Frontal cortex (tissue), 4 donors: ENCODE measurements around the gene SNX12. TPM values are rescaled to one million over a fixed set of nuclear protein-coding genes. Genes with fewer than 3 reads are reported as not detected.

Experiments
- DNase-seq, 2 donors: peaks; one replicate each; pipeline ENCODE4 v3.0.0; 2012; ENCODE audit warnings: low spot score in 2 of 2
- FAIRE-seq: peaks from 2 replicates; lab custom pipeline; 2012; peaks lifted over from hg19 to GRCh38; lab: Jason Lieb, UNC
- total RNA-seq: library from RNA; depleted of rRNA; stranded (reverse); fragments of >200 nt; gene quantifications from one replicate; pipeline ENCODE4 v1.2.3, GENCODE V29; 2014
- donor health status: control.
- donor health status: control.
- donor health status: control.

Gene SNX12
- 62.8 TPM for total RNA-seq

- DNase-seq (peak; percentile 82 to 85), FAIRE-seq (no peak)
These were observed at the start of gene SNX12 for GRCh38 chrX:71068044-71068918. Gene SNX12 (minus strand): TSS chrX:71068334. CDS start chrX:71068306, 28 bp downstream.

GRCh38 chrX:71117358-71117757 is 49.2 kb upstream of the SNX12 start:
- DNase-seq (no peak), FAIRE-seq (no peak)

- DNase-seq (no peak), FAIRE-seq (no peak)
These were observed 43.8 kb upstream of the SNX12 start for GRCh38 chrX:71111921-71112431.

GRCh38 chrX:71111141-71111843 is 43.2 kb upstream of the SNX12 start, which contains the start of gene IL2RG:
Gene IL2RG (minus strand): TSS chrX:71111577. CDS start chrX:71111539, 38 bp downstream.
- no peak for DNase-seq
- FAIRE-seq: no peak

GRCh38 chrX:71109051-71109450 is 40.9 kb upstream of the SNX12 start:
- DNase-seq: no peak
- FAIRE-seq: no peak

GRCh38 chrX:71107762-71108360 is 39.7 kb upstream of the SNX12 start:
- FAIRE-seq (no peak), DNase-seq (no peak)

- DNase-seq (no peak), FAIRE-seq (no peak)
These were observed 39.1 kb upstream of the SNX12 start for GRCh38 chrX:71107245-71107644.

GRCh38 chrX:71106427-71106826 is 38.3 kb upstream of the SNX12 start, which contains the start of gene CXorf65:
Gene CXorf65 (minus strand): TSS chrX:71106740. CDS start chrX:71106556, 184 bp downstream.
- DNase-seq: no peak
- FAIRE-seq: no peak

- DNase-seq (no peak), FAIRE-seq (no peak)
These were observed 37.5 kb upstream of the SNX12 start for GRCh38 chrX:71105628-71106027.

- FAIRE-seq (no peak), DNase-seq (no peak)
These were observed 35.2 kb upstream of the SNX12 start for GRCh38 chrX:71103110-71103983.

GRCh38 chrX:71102292-71102691 is 34.2 kb upstream of the SNX12 start:
- FAIRE-seq (no peak), DNase-seq (no peak)

- DNase-seq: no peak
- FAIRE-seq: no peak
These were observed 32.7 kb upstream of the SNX12 start for GRCh38 chrX:71100581-71101505.

GRCh38 chrX:71099736-71100135 is 31.6 kb upstream of the SNX12 start:
- FAIRE-seq (no peak), DNase-seq (no peak)

- FAIRE-seq (no peak), DNase-seq (no peak)
These were observed 30.9 kb upstream of the SNX12 start for GRCh38 chrX:71098951-71099506.

- FAIRE-seq (no peak), DNase-seq (peak in 1 of 2 donors; percentile 30)
These were observed 30.2 kb upstream of the SNX12 start for GRCh38 chrX:71098302-71098701.

GRCh38 chrX:71096760-71097032 is 28.6 kb upstream of the SNX12 start:
- DNase-seq (no peak), FAIRE-seq (no peak)

- peak in 1 of 2 donors; percentile 53 for DNase-seq
- FAIRE-seq: no peak
These were observed 28.0 kb upstream of the SNX12 start for GRCh38 chrX:71095981-71096759.
